Stomach (tissue), 9 donors: ENCODE data around the gene ZMYND8. TPM values are rescaled to one million over a fixed set of nuclear protein-coding genes. Genes with fewer than 3 reads are reported as not detected.
A peak's percentile ranks its signal among the peaks of the same experiment; 100 is the strongest.
"Not testable (repeated sequence)": the region's sequence is repeated elsewhere in the genome, so short reads cannot be mapped to it uniquely, and the experiment has no call there.

Source experiments
- DNase-seq, 2 donors: peaks; one replicate each; pipeline versions ENCODE4 v3.0.0 to v3.0.0-alpha.2; 2013 to 2019
- H3K27ac ChIP-seq, 5 donors: fragments of 200-600 bp in 4 of 5; sonication (generic) in 4 of 5; one replicate each; pipeline ENCODE4 v1.5.1; 2013 to 2019; ENCODE audit warnings: mild to moderate bottlenecking in 1 of 5, moderate library complexity in 1 of 5
- H3K27me3 ChIP-seq, 3 donors: fragments of 200-600 bp; sonication (generic); one replicate each; pipeline ENCODE4 v1.5.1; 2017 to 2019; ENCODE audit warnings: mixed run types in 1 of 3
- H3K36me3 ChIP-seq, 4 donors: fragments of 200-600 bp; sonication (generic); 1 replicate in 3 of 4; 2 replicates in 1 of 4; pipeline ENCODE4 v1.5.1; 2016 to 2019
- H3K4me1 ChIP-seq, 4 donors: fragments of 200-600 bp; sonication (generic); one replicate each; pipeline ENCODE4 v1.5.1; 2016 to 2019
- H3K4me3 ChIP-seq, 4 donors: fragments of 200-600 bp; sonication (generic) in 3 of 4; one replicate each; pipeline ENCODE4 v1.5.1; 2016 to 2019; ENCODE audit warnings: mild to moderate bottlenecking in 1 of 4
- H3K9me3 ChIP-seq, 4 donors: fragments of 200-600 bp; sonication (generic); one replicate each; pipeline ENCODE4 v1.5.1; 2016 to 2019
- CTCF ChIP-seq, 7 experiments: fragments of 450-650 bp in 4 of 7; fragments of 200-600 bp in 3 of 7; sonication (generic) in 3 of 7; IDR thresholded peaks; one replicate each; pipeline ENCODE4 v1.5.1; 2016 to 2019; ENCODE audit warnings: antibody characterized with exemption in 7 of 7, control low read depth in 2 of 7, mild to moderate bottlenecking in 1 of 7
- EP300 ChIP-seq: sonication (generic); formaldehyde crosslinking; IDR thresholded peaks from one replicate; pipeline ENCODE4 v1.6.1; 2017; ENCODE audit warnings: antibody characterized with exemption
- POLR2A ChIP-seq, 4 donors: fragments of 450-650 bp; IDR thresholded peaks; one replicate each; pipeline ENCODE4 v1.6.1; 2016; ENCODE audit warnings: antibody characterized with exemption in 4 of 4, control low read depth in 2 of 4, mild to moderate bottlenecking in 1 of 4, moderate library complexity in 1 of 4
- POLR2AphosphoS5 ChIP-seq, 3 donors: sonication (generic); formaldehyde crosslinking; IDR thresholded peaks; one replicate each; pipeline ENCODE4 v1.6.1; 2016; ENCODE audit warnings: antibody characterized with exemption in 3 of 3
- WGBS, 5 donors: extraction: QIAGEN DNeasy Blood & Tissue Kit in 3 of 5; methylation state at CpG; one replicate each; pipeline versions ENCODE4 v1.1.5 to v1.1.7; 2013 to 2018; 5-methylcytosine and 5-hydroxymethylcytosine counted together
- intact Hi-C: fragments of 100-400 bp; cut with DNase I; formaldehyde crosslinking; loops from one replicate; pipeline ENCODE4 v1.15.1; 2023; ENCODE audit warnings: low total_unique reads
- polyA plus RNA-seq, 3 donors: library from polyadenylated mRNA; stranded (reverse); fragments of 200-250 nt; gene quantifications; one replicate each; pipeline ENCODE4 v1.2.3, GENCODE V29; 2013
- total RNA-seq, 5 donors: library from RNA; depleted of rRNA; stranded (reverse); fragments of >200 nt; gene quantifications; one replicate each; pipeline versions ENCODE4 v1.1.0 to v1.2.3, GENCODE V29; 2014 to 2016
- donor health status: healthy with polysubstance abuse.
- donor health status: Bipolar disorder and iron deficiency.
- donor health status: healthy.

ZMYND8 gene
- total and polyA plus RNA-seq, 8 donors, result 9.2 to 82.6 (median 39.4) TPM

GRCh38 chr20:47244451-47244850 is 112.0 kb downstream of the ZMYND8 start:
- Histone ChIP-seq H3K4me1 (peaks cover 9 to 24% (median 17%) of the 10 kb centered on the region in 4 donors), H3K4me3 (no peak overlapping the region), H3K9me3 (no peaks in the 10 kb centered on the region), H3K27ac (no peak overlapping the region), H3K27me3 (no peaks in the 10 kb centered on the region), H3K36me3 (peaks cover 52 to 90% (median 87%) of the 10 kb centered on the region in 4 donors)
- 72 to 92% (median 83%) methylated on average over 3 of the region's 3 CpGs for WGBS, 5 donors
- TF ChIP-seq POLR2AphosphoS5 (IDR thresholded peaks at IDR 0.05), result no peak
- TF ChIP-seq POLR2A (IDR thresholded peaks at IDR 0.05), result no peak
- TF ChIP-seq CTCF (IDR thresholded peaks at IDR 0.05), result no peak
- TF ChIP-seq EP300, result no peak
- no peak for DNase-seq
- intact Hi-C loops, result no loop called here

GRCh38 chr20:47243532-47244305 is 112.8 kb downstream of the ZMYND8 start:
- Histone ChIP-seq H3K27me3 (no peaks in the 10 kb centered on the region), H3K36me3 (peaks cover 51 to 90% (median 87%) of the 10 kb centered on the region in 4 donors), H3K4me3 (no peak overlapping the region), H3K9me3 (no peaks in the 10 kb centered on the region), H3K27ac (no peak overlapping the region), H3K4me1 (peaks cover 9 to 23% (median 17%) of the 10 kb centered on the region in 4 donors)
- WGBS, 5 donors, result 87 to 98% (median 94%) methylated on average over 3 of the region's 3 CpGs
- TF ChIP-seq POLR2A (IDR thresholded peaks at IDR 0.05), result no peak
- TF ChIP-seq EP300, result no peak
- TF ChIP-seq POLR2AphosphoS5 (IDR thresholded peaks at IDR 0.05), result no peak
- no peak for TF ChIP-seq CTCF (IDR thresholded peaks at IDR 0.05)
- intact Hi-C loops, result no loop called here
- DNase-seq, result no peak

- H3K4me1 ChIP-seq, result peaks cover 9 to 23% (median 17%) of the 10 kb centered on the region in 4 donors
- H3K36me3 ChIP-seq, result peaks cover 51 to 90% (median 87%) of the 10 kb centered on the region in 4 donors
- intact Hi-C loops, result no loop called here
- no peaks in the 10 kb centered on the region for H3K9me3 ChIP-seq
- no peak overlapping the region for H3K4me3 ChIP-seq
- TF ChIP-seq POLR2AphosphoS5 (IDR thresholded peaks at IDR 0.05) (no peak), CTCF (IDR thresholded peaks at IDR 0.05) (no peak), EP300 (no peak), POLR2A (IDR thresholded peaks at IDR 0.05) (no peak)
- no peaks in the 10 kb centered on the region for H3K27me3 ChIP-seq
- 93 to 95% (median 94%) methylated on average over 4 of the region's 4 CpGs for WGBS, 5 donors
- no peak overlapping the region for H3K27ac ChIP-seq
- DNase-seq, result no peak
These were observed 113.5 kb downstream of the ZMYND8 start for GRCh38 chr20:47243003-47243402.

GRCh38 chr20:47241345-47241781 is 115.1 kb downstream of the ZMYND8 start:
- intact Hi-C loops, result no loop called here
- Histone ChIP-seq H3K36me3 (peaks cover 42 to 90% (median 87%) of the 10 kb centered on the region in 4 donors), H3K4me3 (no peak overlapping the region), H3K4me1 (peaks cover 9 to 23% (median 17%) of the 10 kb centered on the region in 4 donors), H3K27ac (no peak overlapping the region), H3K9me3 (no peaks in the 10 kb centered on the region), H3K27me3 (no peaks in the 10 kb centered on the region)
- DNase-seq, result peak in 1 of 2 donors; percentile 88
- 72 to 82% (median 80%) methylated on average over 8 of the region's 8 CpGs for WGBS, 5 donors
- TF ChIP-seq POLR2AphosphoS5 (IDR thresholded peaks at IDR 0.05) (peak in 2 of 3 donors; percentile 18 to 54), POLR2A (IDR thresholded peaks at IDR 0.05) (no peak)

GRCh38 chr20:47240096-47240495 is 116.4 kb downstream of the ZMYND8 start:
- H3K27me3 ChIP-seq, H3K4me3 ChIP-seq, DNase-seq, H3K9me3 ChIP-seq, intact Hi-C loops, H3K27ac ChIP-seq: not testable (repeated sequence)
- Histone ChIP-seq H3K36me3 (peaks cover 44 to 90% (median 87%) of the 10 kb centered on the region in 4 donors), H3K4me1 (peaks cover 9 to 23% (median 17%) of the 10 kb centered on the region in 4 donors)
- WGBS, 5 donors, result 96 to 99% (median 97%) methylated on average over 20 of the region's 20 CpGs
